Measurements from ENCODE around the gene ATP1B1. TPM values are rescaled to one million over a fixed set of nuclear protein-coding genes. Genes with fewer than 3 reads are reported as not detected.
A peak's percentile ranks its signal among the peaks of the same experiment; 100 is the strongest.

The ATP1B1 gene
- total and polyA plus RNA-seq, 2 experiments from 2014 or later, result 220 to 602 TPM

DNA sequence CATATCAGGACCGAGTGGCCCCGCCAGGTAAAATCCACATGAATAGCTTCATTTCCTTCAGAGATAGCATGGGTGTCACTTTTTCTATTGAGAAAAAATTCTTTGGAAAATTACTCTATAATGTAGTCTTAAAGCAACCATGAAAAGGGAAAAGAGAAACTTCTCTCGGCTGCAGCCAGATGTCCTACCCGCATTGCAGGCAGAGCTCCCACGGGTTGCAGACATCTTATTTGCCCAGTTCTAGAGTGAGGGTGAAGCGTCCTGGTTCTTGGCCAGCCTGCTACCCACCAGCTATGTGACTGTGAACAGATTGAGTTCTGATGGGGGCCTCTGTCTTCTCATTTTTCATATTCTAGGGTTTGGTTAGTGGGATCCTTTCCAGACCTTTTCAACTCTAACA, 5.0 kb downstream of the ATP1B1 start:
- TF ChIP-seq, protein P1, sequence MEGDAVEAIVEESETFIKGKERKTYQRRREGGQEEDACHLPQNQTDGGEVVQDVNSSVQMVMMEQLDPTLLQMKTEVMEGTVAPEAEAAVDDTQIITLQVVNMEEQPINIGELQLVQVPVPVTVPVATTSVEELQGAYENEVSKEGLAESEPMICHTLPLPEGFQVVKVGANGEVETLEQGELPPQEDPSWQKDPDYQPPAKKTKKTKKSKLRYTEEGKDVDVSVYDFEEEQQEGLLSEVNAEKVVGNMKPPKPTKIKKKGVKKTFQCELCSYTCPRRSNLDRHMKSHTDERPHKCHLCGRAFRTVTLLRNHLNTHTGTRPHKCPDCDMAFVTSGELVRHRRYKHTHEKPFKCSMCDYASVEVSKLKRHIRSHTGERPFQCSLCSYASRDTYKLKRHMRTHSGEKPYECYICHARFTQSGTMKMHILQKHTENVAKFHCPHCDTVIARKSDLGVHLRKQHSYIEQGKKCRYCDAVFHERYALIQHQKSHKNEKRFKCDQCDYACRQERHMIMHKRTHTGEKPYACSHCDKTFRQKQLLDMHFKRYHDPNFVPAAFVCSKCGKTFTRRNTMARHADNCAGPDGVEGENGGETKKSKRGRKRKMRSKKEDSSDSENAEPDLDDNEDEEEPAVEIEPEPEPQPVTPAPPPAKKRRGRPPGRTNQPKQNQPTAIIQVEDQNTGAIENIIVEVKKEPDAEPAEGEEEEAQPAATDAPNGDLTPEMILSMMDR (IDR thresholded peaks at IDR 0.05; ENCODE audit: low read depth, low read length), result no peak
- Histone ChIP-seq H3K9me3 (ENCODE audit: low read depth) (no peaks in the 10 kb centered on the region), H3K4me3 (peak overlapping the region; percentile 100), H3K4me1 (ENCODE audit: low read depth) (peaks cover 51% of the 10 kb centered on the region), H3K36me3 (peaks cover 64% of the 10 kb centered on the region), H3K27ac (no peak overlapping the region), H3K27me3 (no peaks in the 10 kb centered on the region)
- DNase-seq (ENCODE audit: low read depth in 1 of 2, low spot score in 1 of 2), result no peak

DNA sequence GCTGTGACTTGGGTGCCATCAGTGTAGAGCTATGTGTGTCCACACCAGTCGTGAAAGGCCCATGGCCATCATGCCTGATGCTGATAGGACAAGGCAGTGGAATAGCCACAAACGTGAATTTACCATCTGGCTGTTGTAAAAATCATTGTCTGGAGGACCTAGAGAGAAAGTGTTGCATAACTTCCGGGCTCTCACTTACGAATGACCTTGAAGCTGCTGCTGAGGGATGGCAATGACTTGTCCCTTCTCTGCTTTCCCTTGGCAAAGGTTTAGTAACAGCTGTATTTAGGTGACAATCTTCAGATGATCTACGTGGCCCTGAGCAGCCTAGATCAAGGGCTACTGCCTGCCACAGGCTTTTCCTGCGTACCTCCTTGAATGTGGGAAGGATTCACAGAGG, 5.8 kb downstream of the ATP1B1 start:
- H3K4me3 ChIP-seq, result peak overlapping the region; percentile 100
- H3K27me3 ChIP-seq, result no peaks in the 10 kb centered on the region
- TF ChIP-seq, protein P1 (IDR thresholded peaks at IDR 0.05; ENCODE audit: low read depth, low read length), result no peak
- H3K27ac ChIP-seq, result peak overlapping the region; percentile 27
- DNase-seq (ENCODE audit: low read depth in 1 of 2, low spot score in 1 of 2), result peak in 1 of 2 donors; percentile 59
- H3K4me1 ChIP-seq (ENCODE audit: low read depth), result peaks cover 57% of the 10 kb centered on the region
- H3K36me3 ChIP-seq, result peaks cover 71% of the 10 kb centered on the region
- H3K9me3 ChIP-seq (ENCODE audit: low read depth), result no peaks in the 10 kb centered on the region

DNA sequence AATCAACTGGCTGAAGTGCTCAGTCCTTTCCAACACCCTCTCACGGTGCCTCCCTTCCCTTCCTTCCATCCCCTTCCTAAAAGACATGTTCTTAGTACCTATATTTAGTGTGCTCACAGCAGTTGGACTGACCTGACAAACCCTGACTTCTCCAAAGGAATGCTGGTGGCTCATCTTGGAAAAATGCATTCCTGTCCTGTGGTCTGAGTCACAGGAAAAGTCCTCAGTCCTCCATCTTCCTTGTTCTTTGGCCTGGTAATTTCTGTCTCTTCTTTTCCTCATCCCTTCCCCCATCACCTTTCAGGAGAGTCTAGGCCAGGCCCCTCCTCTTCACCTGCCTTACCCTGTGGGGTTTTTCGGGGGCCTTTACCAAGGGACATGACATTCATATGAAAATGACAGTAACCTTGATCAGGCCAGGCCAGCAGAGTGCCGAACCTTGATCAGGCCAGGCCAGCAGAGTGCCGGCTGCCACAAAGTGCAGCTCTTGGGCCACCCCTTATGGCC, 7.2 kb downstream of the ATP1B1 start:
- H3K27ac ChIP-seq, result peak overlapping the region; percentile 63
- TF ChIP-seq, protein P1 (IDR thresholded peaks at IDR 0.05; ENCODE audit: low read depth, low read length), result no peak
- no peaks in the 10 kb centered on the region for H3K9me3 ChIP-seq (ENCODE audit: low read depth)
- peaks cover 70% of the 10 kb centered on the region for H3K4me1 ChIP-seq (ENCODE audit: low read depth)
- peak overlapping the region; percentile 4 for H3K4me3 ChIP-seq
- no peaks in the 10 kb centered on the region for H3K27me3 ChIP-seq
- H3K36me3 ChIP-seq, result peaks cover 78% of the 10 kb centered on the region
- DNase-seq (ENCODE audit: low read depth in 1 of 2, low spot score in 1 of 2), result peak in 1 of 2 donors; percentile 84

DNA sequence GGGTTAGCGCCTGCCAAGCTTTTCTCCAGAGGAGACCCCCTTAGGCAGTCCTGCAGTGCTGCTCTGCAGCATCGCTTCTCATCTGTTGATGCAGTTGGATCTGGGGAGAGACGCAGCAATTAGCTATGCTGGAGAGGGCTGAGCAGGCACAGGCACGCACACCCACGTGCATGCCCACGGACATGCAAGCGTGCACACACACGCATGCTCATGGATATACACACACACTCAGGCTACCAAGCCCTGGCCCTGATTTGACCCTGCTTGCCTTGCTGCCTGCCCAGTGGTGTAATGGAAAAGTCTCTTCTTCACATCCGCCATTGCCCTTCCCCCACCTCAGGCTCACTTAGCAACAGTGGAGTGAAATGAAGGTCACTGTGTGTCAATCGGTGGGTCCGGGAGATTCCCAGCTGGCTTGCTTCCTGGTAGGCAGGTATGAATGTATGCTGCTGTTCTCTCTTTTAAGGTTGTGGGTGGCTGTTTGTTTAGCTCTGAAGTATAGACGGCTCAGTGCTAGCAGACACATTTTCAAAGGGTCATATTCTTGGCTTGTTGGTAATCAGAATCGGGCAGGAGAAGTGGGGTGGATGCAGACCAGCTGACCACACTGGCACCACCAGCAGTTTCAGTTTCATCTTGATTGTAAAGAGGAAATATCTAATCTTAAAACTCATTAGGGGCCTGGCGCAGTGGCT, 9.5 kb downstream of the ATP1B1 start:
- H3K27ac ChIP-seq, result peak overlapping the region; percentile 69

DNA sequence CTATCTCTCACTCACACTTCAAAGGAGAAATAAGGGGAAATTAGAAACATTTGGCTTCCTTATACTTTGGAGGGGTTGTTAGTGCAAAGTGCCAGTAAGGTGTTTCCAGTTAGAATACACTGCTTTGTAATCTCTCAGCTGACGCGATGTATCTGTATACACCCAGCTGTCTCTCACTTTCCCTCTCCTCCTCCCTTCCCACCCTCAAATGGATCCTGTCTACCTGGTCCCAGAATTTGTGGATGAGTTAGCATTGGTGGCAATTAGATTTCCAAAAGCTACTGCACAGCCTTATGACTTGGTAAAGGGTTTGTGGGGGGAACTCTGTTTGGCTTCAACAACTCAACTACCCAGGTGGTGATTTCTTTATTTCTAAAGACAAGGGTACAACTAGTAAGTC, 10.5 kb downstream of the ATP1B1 start:
- H3K27ac ChIP-seq, result peak overlapping the region; percentile 69
- TF ChIP-seq, protein P1 (IDR thresholded peaks at IDR 0.05; ENCODE audit: low read depth, low read length), result no peak
- peaks cover 81% of the 10 kb centered on the region for H3K4me1 ChIP-seq (ENCODE audit: low read depth)
- DNase-seq (ENCODE audit: low read depth in 1 of 2, low spot score in 1 of 2), result no peak
- H3K4me3 ChIP-seq, result no peak overlapping the region
- H3K9me3 ChIP-seq (ENCODE audit: low read depth), result no peaks in the 10 kb centered on the region
- H3K27me3 ChIP-seq, result no peaks in the 10 kb centered on the region
- H3K36me3 ChIP-seq, result peaks cover 91% of the 10 kb centered on the region

More for the DNA sequence above, 9.5 kb downstream of the ATP1B1 start:
- Histone ChIP-seq H3K27me3 (no peaks in the 10 kb centered on the region), H3K4me1 (ENCODE audit: low read depth) (peaks cover 87% of the 10 kb centered on the region), H3K9me3 (ENCODE audit: low read depth) (no peaks in the 10 kb centered on the region), H3K36me3 (peaks cover 91% of the 10 kb centered on the region), H3K4me3 (no peak overlapping the region)
- DNase-seq (ENCODE audit: low read depth in 1 of 2, low spot score in 1 of 2), result peak; percentile 32 to 46
- TF ChIP-seq, protein P1 (IDR thresholded peaks at IDR 0.05; ENCODE audit: low read depth, low read length), result no peak
